Fibroblast of the aortic adventitia (primary cell): Measurements from ENCODE around the gene MRPS18A. TPM values are rescaled to one million over a fixed set of nuclear protein-coding genes. Genes with fewer than 3 reads are reported as not detected.
"Not testable (repeated sequence)": the region's sequence is repeated elsewhere in the genome, so short reads cannot be mapped to it uniquely, and the experiment has no call there.

Experiments
- DNase-seq: peaks from one replicate; pipeline ENCODE4 v3.0.0-alpha.2; 2010; ENCODE audit warnings: low read depth
- H3K4me3 ChIP-seq: 2 replicates; pipeline ENCODE4 v1.5.1; 2011; ENCODE audit warnings: low read depth, mild to moderate bottlenecking, control low read depth, low read length, moderate library complexity
- total RNA-seq: library from RNA; depleted of rRNA; stranded (reverse); fragments of >200 nt; gene quantifications from 2 replicates; pipeline ENCODE4 v1.2.3, GENCODE V29; 2012; ENCODE audit warnings: low replicate concordance
- TF ChIP-seq, protein P1 (sequence below): IDR thresholded peaks from 2 replicates; pipeline ENCODE4 v1.5.1; 2011; ENCODE audit warnings: mild to moderate bottlenecking, low read length, control low read depth, inconsistent platforms; ENCODE audit not compliant: insufficient read depth

MRPS18A gene
- total RNA-seq, 1 donor = 32.4 TPM

DNA sequence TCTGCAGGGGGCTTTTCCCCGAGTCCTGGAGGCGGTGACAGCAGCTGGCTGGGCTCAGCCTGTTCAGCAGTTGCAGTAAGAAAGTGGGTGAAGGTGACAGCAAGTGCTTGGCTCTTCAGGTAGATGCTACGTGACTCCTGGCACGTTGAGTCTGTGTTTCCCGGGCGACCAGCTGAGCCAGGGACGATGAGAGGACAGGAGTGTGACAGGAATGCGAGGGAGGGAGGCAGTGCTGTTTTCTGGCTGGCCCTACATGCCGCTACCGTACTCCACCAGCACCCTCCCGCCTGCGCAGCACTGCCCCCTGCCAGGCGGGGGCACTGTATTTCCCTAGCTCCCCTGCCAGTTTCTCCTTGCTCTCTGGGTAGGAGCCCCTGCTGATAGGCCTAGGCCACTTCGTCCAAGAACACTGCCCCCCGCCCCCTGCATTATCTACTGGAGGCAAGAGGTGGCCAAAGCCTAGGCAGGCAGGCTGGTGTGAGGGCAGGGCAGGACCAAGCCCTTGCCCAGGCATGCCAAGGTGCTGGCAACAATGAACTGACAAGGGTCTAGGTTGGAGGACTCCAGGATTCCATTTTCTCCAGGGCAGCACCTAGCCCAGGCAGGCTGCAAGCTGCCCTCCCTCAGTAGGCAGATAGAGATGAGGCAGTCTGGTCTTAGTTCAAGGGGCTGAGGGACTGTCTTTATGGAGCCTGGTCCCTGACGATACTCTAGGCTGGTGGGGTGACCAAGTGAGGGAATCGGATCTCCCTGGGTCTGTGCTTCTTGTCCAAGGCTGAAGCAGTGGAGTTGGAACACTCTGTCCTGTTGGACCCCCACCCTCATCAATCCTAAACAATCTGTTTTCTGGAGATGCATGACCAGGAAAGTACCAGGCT is 19.2 kb downstream of the MRPS18A start:
- peak; percentile 39 for DNase-seq
- TF ChIP-seq, protein P1, sequence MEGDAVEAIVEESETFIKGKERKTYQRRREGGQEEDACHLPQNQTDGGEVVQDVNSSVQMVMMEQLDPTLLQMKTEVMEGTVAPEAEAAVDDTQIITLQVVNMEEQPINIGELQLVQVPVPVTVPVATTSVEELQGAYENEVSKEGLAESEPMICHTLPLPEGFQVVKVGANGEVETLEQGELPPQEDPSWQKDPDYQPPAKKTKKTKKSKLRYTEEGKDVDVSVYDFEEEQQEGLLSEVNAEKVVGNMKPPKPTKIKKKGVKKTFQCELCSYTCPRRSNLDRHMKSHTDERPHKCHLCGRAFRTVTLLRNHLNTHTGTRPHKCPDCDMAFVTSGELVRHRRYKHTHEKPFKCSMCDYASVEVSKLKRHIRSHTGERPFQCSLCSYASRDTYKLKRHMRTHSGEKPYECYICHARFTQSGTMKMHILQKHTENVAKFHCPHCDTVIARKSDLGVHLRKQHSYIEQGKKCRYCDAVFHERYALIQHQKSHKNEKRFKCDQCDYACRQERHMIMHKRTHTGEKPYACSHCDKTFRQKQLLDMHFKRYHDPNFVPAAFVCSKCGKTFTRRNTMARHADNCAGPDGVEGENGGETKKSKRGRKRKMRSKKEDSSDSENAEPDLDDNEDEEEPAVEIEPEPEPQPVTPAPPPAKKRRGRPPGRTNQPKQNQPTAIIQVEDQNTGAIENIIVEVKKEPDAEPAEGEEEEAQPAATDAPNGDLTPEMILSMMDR = peak; percentile 54

DNA sequence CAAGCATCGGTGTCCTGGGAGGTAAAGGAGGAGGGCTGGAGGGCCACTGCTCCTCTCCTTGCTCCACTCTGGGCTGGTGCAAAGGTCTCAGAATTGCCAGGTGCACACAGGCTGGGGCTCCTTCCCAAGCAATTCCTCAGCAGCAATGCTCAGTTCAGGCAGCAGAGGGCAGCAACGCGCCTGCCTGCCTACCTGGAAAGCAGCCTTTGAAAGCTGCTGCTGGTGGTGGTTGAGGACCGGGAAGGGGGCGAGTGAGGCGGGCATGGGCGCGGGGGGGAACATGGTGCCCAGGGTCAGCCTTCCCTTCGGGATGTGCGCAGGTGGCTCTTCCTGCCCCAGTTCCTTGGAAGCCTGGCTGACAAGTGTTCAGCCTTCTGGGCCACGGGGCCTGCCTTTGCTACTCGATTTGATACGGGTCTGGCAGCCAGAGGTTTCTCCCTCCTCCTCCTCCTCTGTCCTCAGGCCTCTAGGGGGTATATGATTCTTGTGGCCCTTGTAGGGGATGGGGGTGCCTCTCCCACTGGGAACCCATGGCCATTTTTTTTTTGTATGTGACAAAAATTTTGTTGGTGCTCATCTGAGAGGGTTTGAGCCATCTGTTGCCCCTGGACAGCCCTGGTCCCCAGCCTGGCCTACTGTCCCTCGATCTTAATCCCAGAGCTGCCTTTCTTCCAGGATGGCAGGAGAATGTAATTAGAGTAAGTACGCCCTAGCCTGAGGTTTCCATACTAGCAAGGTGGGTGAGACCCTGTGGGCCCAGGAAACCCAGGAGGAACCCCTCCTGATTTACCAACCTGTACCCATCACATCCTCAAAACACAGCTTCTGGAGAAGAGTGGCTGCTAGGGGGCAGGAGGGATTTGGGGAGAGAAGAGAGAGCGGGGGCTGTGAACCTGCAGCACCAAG is 20.1 kb downstream of the MRPS18A start:
- H3K4me3 ChIP-seq = no peak overlapping the region
- TF ChIP-seq, protein P1 = peak; percentile 93
- DNase-seq = peak; percentile 64

More for the DNA sequence above, 19.2 kb downstream of the MRPS18A start:
- no peak overlapping the region for H3K4me3 ChIP-seq

DNA sequence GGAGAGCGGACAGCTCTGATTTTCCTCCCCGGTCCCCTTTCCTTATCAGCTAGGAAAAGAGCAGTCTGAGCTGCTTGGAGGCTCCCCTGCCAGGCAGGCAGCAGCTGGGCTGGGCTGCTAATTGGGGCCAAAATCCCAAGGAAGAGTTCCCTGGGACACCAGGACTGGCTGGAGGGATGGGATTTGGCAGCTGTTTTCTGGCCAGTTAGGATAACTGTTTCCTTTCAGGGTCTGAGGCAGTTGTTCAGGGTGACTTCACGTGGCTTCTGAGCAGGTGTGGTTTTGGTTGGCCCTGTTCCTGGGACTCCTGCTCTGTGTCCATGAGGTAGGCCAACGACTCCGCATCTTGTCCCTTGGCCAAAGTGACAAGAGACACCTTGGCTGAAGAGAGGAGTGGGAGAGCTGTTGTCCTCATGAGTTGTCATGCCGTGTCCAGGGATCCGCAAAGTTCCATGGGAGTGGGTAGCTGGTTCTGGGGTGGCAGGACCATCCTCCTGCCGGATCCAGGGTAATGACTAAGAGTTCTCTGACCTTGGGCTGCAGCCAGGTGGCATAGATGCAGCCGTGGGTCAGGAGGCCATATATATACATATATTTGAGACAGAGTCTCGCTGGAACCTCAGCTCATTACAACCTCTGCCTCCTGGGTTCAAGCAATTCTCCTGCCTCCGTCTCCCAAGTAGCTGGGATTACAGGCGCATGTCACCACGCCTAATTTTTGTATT is 21.2 kb downstream of the MRPS18A start:
- no peak overlapping the region for H3K4me3 ChIP-seq
- TF ChIP-seq, protein P1 = no peak
- DNase-seq = no peak

DNA sequence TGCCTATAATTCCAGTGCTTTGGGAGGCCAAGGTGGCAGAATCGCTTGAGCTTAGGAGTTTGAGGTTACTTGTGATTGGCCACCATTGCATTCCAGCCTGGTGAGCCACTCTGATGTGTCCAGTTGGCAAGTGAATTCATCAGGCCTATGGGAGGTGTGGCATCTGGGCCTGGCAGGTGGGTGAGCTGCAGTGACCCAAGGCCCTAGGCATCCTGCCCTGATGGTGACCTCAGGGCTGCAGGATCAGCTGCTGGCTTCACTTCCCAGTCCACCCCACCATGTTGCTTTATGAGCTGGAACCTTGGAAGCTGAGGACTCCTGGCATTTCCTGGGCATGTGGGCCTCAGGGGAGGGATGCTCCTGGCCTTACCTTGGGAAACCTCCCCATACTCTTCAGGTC is 22.2 kb downstream of the MRPS18A start:
- TF ChIP-seq, protein P1 = no peak
- DNase-seq = no peak
- no peak overlapping the region for H3K4me3 ChIP-seq

DNA sequence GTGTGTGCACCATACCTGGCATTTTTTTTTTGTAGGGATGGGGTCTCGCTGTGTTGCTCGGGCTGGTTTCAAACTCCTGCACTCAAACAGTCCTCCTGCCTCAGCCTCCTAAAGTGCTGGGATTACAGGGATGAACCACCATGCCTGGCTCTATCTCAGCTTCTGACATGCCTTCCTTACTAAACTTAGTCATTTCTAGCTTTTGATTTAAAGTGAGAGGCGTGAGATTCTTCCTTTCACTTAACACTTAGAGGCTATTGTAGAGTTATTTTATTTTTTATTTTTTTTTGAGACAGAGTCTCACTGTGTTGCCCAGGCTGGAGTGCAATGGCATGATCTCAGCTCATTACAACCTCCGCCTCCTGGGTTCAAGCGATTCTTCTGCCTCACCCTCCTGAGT is 24.6 kb downstream of the MRPS18A start:
- H3K4me3 ChIP-seq, DNase-seq: not testable (repeated sequence)

DNA sequence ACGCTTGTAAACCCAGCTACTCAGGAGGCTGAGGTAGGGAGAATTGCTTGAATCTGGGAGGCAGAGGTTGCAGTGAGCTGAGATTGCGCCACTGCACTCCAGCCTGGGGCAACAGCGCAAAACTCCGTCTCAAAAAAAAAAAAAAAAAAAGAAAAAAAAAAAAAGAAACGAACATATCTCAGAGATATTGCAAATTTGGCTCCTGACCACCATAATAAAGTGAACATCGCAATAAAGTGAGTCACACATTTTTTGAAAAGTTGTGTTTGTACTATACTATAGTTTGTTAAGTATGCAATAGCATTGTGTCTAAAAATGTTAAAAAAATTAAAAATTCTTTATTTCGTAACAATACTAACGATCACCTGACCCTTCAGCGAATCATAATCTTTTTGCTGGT is 29.4 kb downstream of the MRPS18A start:
- no peak overlapping the region for H3K4me3 ChIP-seq
- DNase-seq = no peak
- TF ChIP-seq, protein P1 = no peak
